Lung (tissue), 12 donors: ENCODE results near the gene PLIN5. TPM values are rescaled to one million over a fixed set of nuclear protein-coding genes. Genes with fewer than 3 reads are reported as not detected.

Experiments
- ATAC-seq: fragments of 200-7000 bp; cut with Tn5 transposase; one replicate; pipeline ENCODE4 v1.9.1; 2020; ENCODE audit warnings: moderate number of reproducible peaks; ENCODE audit not compliant: insufficient read depth, low FRiP score
- DNase-seq, 3 donors: peaks; one replicate each; pipeline ENCODE4 v3.0.0-alpha.2; 2013 to 2017
- H3K27ac ChIP-seq, 2 donors: one replicate each; pipeline ENCODE4 v1.5.1; 2013; ENCODE audit warnings: mild to moderate bottlenecking in 2 of 2, moderate library complexity in 2 of 2, control low read depth in 1 of 2, inconsistent platforms in 1 of 2, low read depth in 1 of 2, low read length in 1 of 2
- H3K27me3 ChIP-seq, 3 donors: one replicate each; pipeline ENCODE4 v1.5.1; 2013; ENCODE audit warnings: low read length in 2 of 3; ENCODE audit not compliant: control insufficient read depth in 3 of 3, insufficient read depth in 3 of 3
- H3K36me3 ChIP-seq, 4 donors: one replicate each; pipeline ENCODE4 v1.5.1; 2013; ENCODE audit warnings: low read length in 4 of 4, mild to moderate bottlenecking in 1 of 4, moderate library complexity in 1 of 4; ENCODE audit not compliant: control insufficient read depth in 4 of 4, insufficient read depth in 4 of 4
- H3K4me1 ChIP-seq, 5 donors: one replicate each; pipeline ENCODE4 v1.5.1; 2013; ENCODE audit warnings: low read length in 5 of 5, mild to moderate bottlenecking in 2 of 5, moderate library complexity in 1 of 5; ENCODE audit not compliant: control insufficient read depth in 5 of 5, insufficient read depth in 5 of 5
- H3K4me3 ChIP-seq: one replicate; pipeline ENCODE4 v1.5.1; 2013; ENCODE audit warnings: mild to moderate bottlenecking, control low read depth, moderate library complexity
- H3K9ac ChIP-seq, 2 donors: one replicate each; pipeline ENCODE4 v1.5.1; 2013; ENCODE audit warnings: low read length in 2 of 2, control low read depth in 1 of 2; ENCODE audit not compliant: insufficient read depth in 1 of 2
- H3K9me3 ChIP-seq, 4 donors: one replicate each; pipeline ENCODE4 v1.5.1; 2013; ENCODE audit warnings: low read length in 3 of 4, mild to moderate bottlenecking in 1 of 4, moderate library complexity in 1 of 4; ENCODE audit not compliant: control insufficient read depth in 4 of 4, insufficient read depth in 3 of 4
- WGBS, 2 donors: extraction: QIAGEN DNeasy Blood & Tissue Kit; methylation state at CpG; one replicate each; pipeline ENCODE4 v1.1.7; 2013; 5-methylcytosine and 5-hydroxymethylcytosine counted together
- polyA plus RNA-seq, 2 donors: library from polyadenylated mRNA; stranded (reverse); fragments of 200-250 nt; gene quantifications; one replicate each; pipeline ENCODE4 v1.2.1, GENCODE V29; 2013
- total RNA-seq, 2 donors: library from RNA; depleted of rRNA in 1 of 2; stranded (reverse); fragments of >200 nt in 1 of 2; gene quantifications; one replicate each; pipeline ENCODE4 v1.2.1, GENCODE V29; 2014 to 2021
- TF ChIP-seq, protein P1 (sequence below): IDR thresholded peaks from 2 replicates; pipeline ENCODE4 v1.5.1; 2012; ENCODE audit warnings: mild to moderate bottlenecking; ENCODE audit errors: control extremely low read depth, extremely low read depth
- donor health status: control.
- donor health status: control.
- donor health status: Bipolar disorder and iron deficiency.
- donor health status: healthy.
- donor health status: DM: yes; HTN: yes; CAD: no.

Gene PLIN5
- total and polyA plus RNA-seq, 4 donors, result 7.5 to 37.3 (median 24.5) TPM

DNA sequence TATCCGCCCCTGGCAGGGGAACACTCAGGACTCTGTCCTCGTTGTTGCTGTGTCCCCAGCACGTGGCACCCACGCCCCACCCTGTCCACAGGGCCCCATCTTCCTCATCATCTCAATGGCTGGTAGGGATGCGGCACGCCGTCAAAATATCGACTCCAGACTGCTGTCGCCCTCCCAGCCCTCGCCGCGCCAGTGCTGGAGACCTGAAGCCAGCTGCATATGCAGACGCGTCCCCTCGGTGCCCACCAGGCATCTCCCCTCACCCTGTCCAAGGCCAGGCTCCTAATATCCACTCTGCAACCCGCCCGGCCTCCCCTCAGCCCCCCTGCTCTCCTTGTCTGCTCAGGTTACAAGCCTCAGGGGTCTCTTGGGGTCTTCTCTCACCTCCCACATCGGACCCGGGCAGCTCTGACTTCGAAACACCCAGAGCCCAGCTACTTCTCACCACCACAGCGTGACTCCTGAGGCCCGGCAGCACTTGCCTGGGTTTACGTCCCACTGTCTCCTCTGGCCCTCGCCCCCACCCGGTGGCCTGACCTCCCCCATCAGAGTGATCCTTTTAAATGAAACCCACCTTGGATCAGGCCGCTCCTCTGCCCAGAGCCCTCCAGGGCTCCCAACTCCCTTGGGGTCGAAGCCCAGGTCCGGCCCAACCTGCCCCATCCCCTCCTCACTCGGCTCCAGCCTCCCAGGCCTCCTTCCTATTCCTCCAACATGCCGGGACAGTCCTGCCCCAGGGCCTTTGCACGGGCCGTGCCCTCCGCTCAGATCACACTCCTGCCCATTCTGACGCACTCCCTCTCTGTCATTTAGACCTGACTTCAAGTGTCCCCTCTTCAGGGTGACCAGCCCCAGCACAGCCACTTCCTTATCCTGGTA, 29.2 kb downstream of the PLIN5 start:
- TF ChIP-seq, protein P1, sequence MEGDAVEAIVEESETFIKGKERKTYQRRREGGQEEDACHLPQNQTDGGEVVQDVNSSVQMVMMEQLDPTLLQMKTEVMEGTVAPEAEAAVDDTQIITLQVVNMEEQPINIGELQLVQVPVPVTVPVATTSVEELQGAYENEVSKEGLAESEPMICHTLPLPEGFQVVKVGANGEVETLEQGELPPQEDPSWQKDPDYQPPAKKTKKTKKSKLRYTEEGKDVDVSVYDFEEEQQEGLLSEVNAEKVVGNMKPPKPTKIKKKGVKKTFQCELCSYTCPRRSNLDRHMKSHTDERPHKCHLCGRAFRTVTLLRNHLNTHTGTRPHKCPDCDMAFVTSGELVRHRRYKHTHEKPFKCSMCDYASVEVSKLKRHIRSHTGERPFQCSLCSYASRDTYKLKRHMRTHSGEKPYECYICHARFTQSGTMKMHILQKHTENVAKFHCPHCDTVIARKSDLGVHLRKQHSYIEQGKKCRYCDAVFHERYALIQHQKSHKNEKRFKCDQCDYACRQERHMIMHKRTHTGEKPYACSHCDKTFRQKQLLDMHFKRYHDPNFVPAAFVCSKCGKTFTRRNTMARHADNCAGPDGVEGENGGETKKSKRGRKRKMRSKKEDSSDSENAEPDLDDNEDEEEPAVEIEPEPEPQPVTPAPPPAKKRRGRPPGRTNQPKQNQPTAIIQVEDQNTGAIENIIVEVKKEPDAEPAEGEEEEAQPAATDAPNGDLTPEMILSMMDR, result no peak
- no peak for ATAC-seq
- Histone ChIP-seq H3K27ac (no peak overlapping the region), H3K9me3 (no peaks in the 10 kb centered on the region), H3K4me3 (no peak overlapping the region), H3K9ac (no peak overlapping the region), H3K27me3 (no peaks in the 10 kb centered on the region), H3K4me1 (no peaks in the 10 kb centered on the region), H3K36me3 (peaks cover 0 to 43% (median 4%) of the 10 kb centered on the region in 4 donors)
- DNase-seq, result no peak
- WGBS, 2 donors, result 95 to 96% methylated on average over 34 of the region's 34 CpGs

DNA sequence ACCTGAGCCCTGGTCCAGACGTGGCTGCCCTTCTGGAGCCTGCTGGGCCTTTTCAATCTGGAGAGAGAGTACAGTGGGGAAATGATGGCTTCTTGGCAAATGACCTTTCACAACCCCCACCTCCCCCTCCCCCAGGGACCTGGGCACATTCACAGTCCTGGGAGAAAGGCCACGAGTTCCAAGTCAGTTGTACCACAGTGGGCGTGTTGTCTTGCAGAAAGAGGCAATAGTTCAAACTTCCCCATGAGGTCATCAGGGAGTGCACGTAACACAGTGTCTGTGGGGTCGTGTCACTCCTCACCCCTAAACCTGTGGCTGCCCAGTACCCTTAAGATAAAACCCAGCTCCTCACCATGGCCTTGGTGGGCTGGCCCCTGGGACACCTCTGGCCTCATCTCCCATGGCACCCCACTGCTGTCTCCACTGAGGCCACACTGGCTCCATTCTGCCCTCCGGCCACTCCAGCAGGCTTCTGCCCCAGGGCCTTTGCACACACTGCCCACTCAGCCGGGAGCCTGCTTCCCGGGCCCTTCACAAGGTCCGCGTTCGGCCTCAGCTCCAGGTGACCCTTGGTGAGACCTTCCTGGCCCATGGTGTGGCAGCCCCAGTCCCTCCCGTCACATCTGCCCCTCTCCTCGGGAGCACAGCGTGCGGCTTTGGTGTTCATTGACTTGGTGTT, 30.0 kb downstream of the PLIN5 start:
- Histone ChIP-seq H3K9me3 (no peaks in the 10 kb centered on the region), H3K9ac (no peak overlapping the region), H3K36me3 (peaks cover 0 to 46% (median 6%) of the 10 kb centered on the region in 4 donors), H3K4me3 (no peak overlapping the region), H3K27ac (no peak overlapping the region), H3K4me1 (no peaks in the 10 kb centered on the region), H3K27me3 (no peaks in the 10 kb centered on the region)
- WGBS, 2 donors, result 78 to 82% methylated on average over 15 of the region's 15 CpGs
- ATAC-seq (no peak), DNase-seq (no peak)
- TF ChIP-seq, protein P1, result no peak

DNA sequence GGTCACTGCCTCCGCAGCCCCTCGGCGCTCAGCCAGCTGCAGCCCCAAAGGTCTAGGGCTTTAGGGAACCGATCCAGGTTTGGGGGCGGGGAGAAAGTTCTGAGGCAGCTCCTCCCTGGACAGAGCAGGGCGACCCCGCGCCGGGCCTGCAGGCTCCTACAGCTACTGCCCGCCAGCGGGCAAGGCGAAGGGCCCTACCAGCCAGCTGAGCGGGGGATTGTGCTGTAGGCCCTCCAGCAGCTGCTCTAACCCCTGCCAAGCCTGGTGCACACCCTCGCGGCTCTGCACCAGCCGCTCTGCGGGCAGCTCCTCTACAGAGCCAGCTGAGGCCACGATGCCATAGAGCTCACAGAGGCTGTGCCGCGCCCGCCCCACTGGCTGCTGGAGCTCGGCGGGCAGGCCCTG, 30.7 kb downstream of the PLIN5 start:
- H3K4me3 ChIP-seq, result no peak overlapping the region
- WGBS, 2 donors, result 94% methylated on average over 23 of the region's 23 CpGs
- no peak for ATAC-seq
- H3K27ac ChIP-seq, result no peak overlapping the region
- H3K36me3 ChIP-seq, result peaks cover 0 to 53% (median 6%) of the 10 kb centered on the region in 4 donors
- H3K9ac ChIP-seq, result no peak overlapping the region
- TF ChIP-seq, protein P1, result no peak
- no peaks in the 10 kb centered on the region for H3K4me1 ChIP-seq
- no peaks in the 10 kb centered on the region for H3K27me3 ChIP-seq
- no peak for DNase-seq
- no peaks in the 10 kb centered on the region for H3K9me3 ChIP-seq
